DLD1 (cell line): ENCODE measurements around the gene MACROD2.

Source experiments
- in situ Hi-C: cut with HindIII; loops from 2 replicates; pipeline ENCODE4 v1.10.0; 2017; ENCODE audit warnings: low sequenced_read_pairs

The MACROD2 gene

GRCh38 chr20:14510341-14510740 is 515.0 kb downstream of the MACROD2 start:
- in situ Hi-C loops = loop anchor here (5.0 kb wide), 1 partner anchor 72 kb away; no protein-coding TSS in a partner anchor

- in situ Hi-C loops = loop anchor here (5.0 kb wide), 1 partner anchor 69 kb away; no protein-coding TSS in a partner anchor
These were observed 517.5 kb downstream of the MACROD2 start for GRCh38 chr20:14512839-14513238.

GRCh38 chr20:14518648-14519047 is 523.3 kb downstream of the MACROD2 start:
- in situ Hi-C loops = no loop called here

- in situ Hi-C loops = no loop called here
These were observed 525.7 kb downstream of the MACROD2 start for GRCh38 chr20:14521016-14521415.

- in situ Hi-C loops = no loop called here
These were observed 526.1 kb downstream of the MACROD2 start for GRCh38 chr20:14521436-14521835.

GRCh38 chr20:14522595-14522994 is 527.3 kb downstream of the MACROD2 start:
- in situ Hi-C loops = no loop called here

- in situ Hi-C loops = no loop called here
These were observed 527.8 kb downstream of the MACROD2 start for GRCh38 chr20:14523090-14523489.

GRCh38 chr20:14525426-14525825 is 530.1 kb downstream of the MACROD2 start:
- in situ Hi-C loops = no loop called here

- in situ Hi-C loops = no loop called here
These were observed 531.6 kb downstream of the MACROD2 start for GRCh38 chr20:14526891-14527290.

- in situ Hi-C loops = no loop called here
These were observed 536.5 kb downstream of the MACROD2 start for GRCh38 chr20:14531786-14532185.

GRCh38 chr20:14536738-14537137 is 541.4 kb downstream of the MACROD2 start:
- in situ Hi-C loops = no loop called here

GRCh38 chr20:14538433-14538832 is 543.1 kb downstream of the MACROD2 start:
- in situ Hi-C loops = no loop called here

GRCh38 chr20:14543040-14543439 is 547.7 kb downstream of the MACROD2 start:
- in situ Hi-C loops = no loop called here

- in situ Hi-C loops = no loop called here
These were observed 549.4 kb downstream of the MACROD2 start for GRCh38 chr20:14544688-14545087.

GRCh38 chr20:14550655-14551054 is 555.3 kb downstream of the MACROD2 start:
- in situ Hi-C loops = no loop called here

GRCh38 chr20:14553774-14554534 is 558.6 kb downstream of the MACROD2 start:
- in situ Hi-C loops = no loop called here

- in situ Hi-C loops = no loop called here
These were observed 560.4 kb downstream of the MACROD2 start for GRCh38 chr20:14555676-14556075.

- in situ Hi-C loops = no loop called here
These were observed 560.9 kb downstream of the MACROD2 start for GRCh38 chr20:14556206-14556605.

GRCh38 chr20:14559612-14560011 is 564.3 kb downstream of the MACROD2 start:
- in situ Hi-C loops = no loop called here

- in situ Hi-C loops = no loop called here
These were observed 566.5 kb downstream of the MACROD2 start for GRCh38 chr20:14561741-14562221.

- in situ Hi-C loops = no loop called here
These were observed 567.7 kb downstream of the MACROD2 start for GRCh38 chr20:14562981-14563380.

- in situ Hi-C loops = no loop called here
These were observed 571.2 kb downstream of the MACROD2 start for GRCh38 chr20:14566505-14566904.

GRCh38 chr20:14568225-14568624 is 572.9 kb downstream of the MACROD2 start:
- in situ Hi-C loops = no loop called here
